GM21529 (cell line): ENCODE results near the gene ME2.
"Not testable (repeated sequence)": the region's sequence is repeated elsewhere in the genome, so short reads cannot be mapped to it uniquely, and the experiment has no call there.

ENCODE experiments used
- ATAC-seq: cut with Tn5 transposase; IDR thresholded peaks from one replicate; pipeline ENCODE4 v1.9.1; 2021; ENCODE audit not compliant: unreplicated experiment

ME2 gene

GRCh38 chr18:50969448-50969847 is 90.5 kb downstream of the ME2 start:
- ATAC-seq, result no peak

- no peak for ATAC-seq
Measured at GRCh38 chr18:50970006-50970405, 91.1 kb downstream of the ME2 start.

- ATAC-seq, result not testable (repeated sequence)
Measured at GRCh38 chr18:50972404-50972803, 93.5 kb downstream of the ME2 start.

GRCh38 chr18:50973367-50974126 is 94.6 kb downstream of the ME2 start:
- ATAC-seq, result no peak

GRCh38 chr18:50977037-50977760 is 98.3 kb downstream of the ME2 start:
- ATAC-seq, result no peak

GRCh38 chr18:50981381-50981780 is 102.5 kb downstream of the ME2 start:
- ATAC-seq, result no peak

- no peak for ATAC-seq
Measured at GRCh38 chr18:50982086-50982801, 103.3 kb downstream of the ME2 start.

GRCh38 chr18:50982802-50983179 is 103.9 kb downstream of the ME2 start:
- no peak for ATAC-seq

- no peak for ATAC-seq
Measured at GRCh38 chr18:50986360-50987087, 107.6 kb downstream of the ME2 start.

- ATAC-seq, result no peak
Measured at GRCh38 chr18:50987261-50987660, 108.3 kb downstream of the ME2 start.

GRCh38 chr18:50989711-50990110 is 110.8 kb downstream of the ME2 start:
- no peak for ATAC-seq

- ATAC-seq, result no peak
Measured at GRCh38 chr18:50992351-50992762, 113.4 kb downstream of the ME2 start.

GRCh38 chr18:50994031-50994430 is 115.1 kb downstream of the ME2 start:
- no peak for ATAC-seq

GRCh38 chr18:51003174-51003573 is 124.3 kb downstream of the ME2 start:
- not testable (repeated sequence) for ATAC-seq
